Naive thymus-derived CD4-positive, alpha-beta T cell (primary cell): ENCODE measurements around the gene ARRB2. TPM values are rescaled to one million over a fixed set of nuclear protein-coding genes. Genes with fewer than 3 reads are reported as not detected.
A peak's percentile ranks its signal among the peaks of the same experiment; 100 is the strongest.

ENCODE experiments used
- ATAC-seq: fragments of 150-1000 bp; cut with Tn5 transposase; 2 replicates; pipeline ENCODE4 v1.10.0; 2021; ENCODE audit warnings: mild to moderate bottlenecking, moderate library complexity
- CTCF ChIA-PET: fragments of 350-600 bp; sonication (Branson Sonifier 250); formaldehyde crosslinking; loops from one replicate; lab custom pipeline; 2021; ENCODE audit warnings: antibody characterized with exemption; lab: Charles Lee
- POLR2A ChIA-PET: fragments of 350-600 bp; sonication (Branson Sonifier 250); formaldehyde crosslinking; loops from one replicate; lab custom pipeline; 2021; ENCODE audit warnings: antibody characterized with exemption, inconsistent platforms; lab: Charles Lee
- DNase-seq, 9 donors: peaks; one replicate each; pipeline versions ENCODE4 v3.0.0 to v3.0.0-alpha.2; 2020 to 2022; ENCODE audit warnings: mixed read lengths in 1 of 9
- H3K27ac ChIP-seq: one replicate; pipeline ENCODE4 v1.7.0; 2013; ENCODE audit warnings: mild to moderate bottlenecking, low read depth, low read length, moderate library complexity
- H3K27me3 ChIP-seq, 2 donors: one replicate each; pipeline ENCODE4 v1.7.0; 2013; ENCODE audit warnings: low read length in 2 of 2, mild to moderate bottlenecking in 2 of 2, moderate library complexity in 2 of 2; ENCODE audit not compliant: control insufficient read depth in 2 of 2, insufficient read depth in 2 of 2
- H3K36me3 ChIP-seq, 3 experiments: 1 replicate in 2 of 3; 2 replicates in 1 of 3; pipeline ENCODE4 v1.7.0; 2013; ENCODE audit warnings: low read length in 3 of 3, mild to moderate bottlenecking in 3 of 3, moderate library complexity in 1 of 3; ENCODE audit not compliant: insufficient read depth in 3 of 3, control insufficient read depth in 2 of 3
- H3K4me1 ChIP-seq, 2 donors: one replicate each; pipeline ENCODE4 v1.7.0; 2013; ENCODE audit warnings: low read length in 2 of 2, mild to moderate bottlenecking in 2 of 2, moderate library complexity in 1 of 2; ENCODE audit not compliant: control insufficient read depth in 2 of 2, insufficient read depth in 2 of 2
- H3K4me3 ChIP-seq: 2 replicates; pipeline ENCODE4 v1.7.0; 2013; ENCODE audit warnings: mild to moderate bottlenecking, low read length
- H3K9me3 ChIP-seq, 3 experiments: 1 replicate in 2 of 3; 2 replicates in 1 of 3; pipeline ENCODE4 v1.7.0; 2013; ENCODE audit warnings: low read length in 3 of 3; ENCODE audit not compliant: control insufficient read depth in 2 of 3
- H3K27ac Mint-ChIP-seq, 9 donors: one replicate each; pipeline ENCODE4 v1.8.0; 2020 to 2022; ENCODE audit warnings: mixed read lengths in 9 of 9, mild to moderate bottlenecking in 8 of 9, moderate library complexity in 5 of 9, inconsistent platforms in 2 of 9
- H3K27me3 Mint-ChIP-seq, 5 donors: one replicate each; pipeline ENCODE4 v1.8.0; 2021 to 2022; ENCODE audit warnings: mixed read lengths in 5 of 5, mild to moderate bottlenecking in 1 of 5
- H3K36me3 Mint-ChIP-seq, 5 donors: one replicate each; pipeline ENCODE4 v1.8.0; 2020 to 2022; ENCODE audit warnings: mixed read lengths in 5 of 5, mild to moderate bottlenecking in 3 of 5, inconsistent platforms in 1 of 5
- H3K4me1 Mint-ChIP-seq, 7 donors: one replicate each; pipeline ENCODE4 v1.8.0; 2020 to 2022; ENCODE audit warnings: mixed read lengths in 7 of 7, mild to moderate bottlenecking in 3 of 7, inconsistent platforms in 1 of 7
- H3K4me3 Mint-ChIP-seq, 10 donors: one replicate each; pipeline ENCODE4 v1.8.0; 2020 to 2022; ENCODE audit warnings: mild to moderate bottlenecking in 10 of 10, mixed read lengths in 10 of 10, moderate library complexity in 6 of 10, inconsistent platforms in 2 of 10
- H3K9me3 Mint-ChIP-seq, 11 donors: one replicate each; pipeline ENCODE4 v1.8.0; 2020 to 2022; ENCODE audit warnings: mixed read lengths in 11 of 11, mild to moderate bottlenecking in 4 of 11, inconsistent platforms in 1 of 11, moderate library complexity in 1 of 11
- intact Hi-C, 2 donors: fragments of 100-400 bp; cut with micrococcal nuclease; formaldehyde crosslinking; loops; one replicate each; pipeline ENCODE4 v1.15.1; 2023
- polyA plus RNA-seq, 2 donors: library from polyadenylated mRNA; unstranded; fragments of 300-500 nt; fragmentation: Illumina TruSeq; gene quantifications; one replicate each; pipeline ENCODE4 v1.2.3, GENCODE V29; 2021
- total RNA-seq, 6 experiments: library from RNA in 5 of 6; stranded (reverse) in 5 of 6; gene quantifications; 1 replicate in 5 of 6; 2 replicates in 1 of 6; pipeline ENCODE4 v1.2.3 and lab custom pipeline; 2021 to 2026

Gene ARRB2
- total and polyA plus RNA-seq, 7 experiments from 2014 or later, result 34.8 to 601 (median 343) TPM

DNA sequence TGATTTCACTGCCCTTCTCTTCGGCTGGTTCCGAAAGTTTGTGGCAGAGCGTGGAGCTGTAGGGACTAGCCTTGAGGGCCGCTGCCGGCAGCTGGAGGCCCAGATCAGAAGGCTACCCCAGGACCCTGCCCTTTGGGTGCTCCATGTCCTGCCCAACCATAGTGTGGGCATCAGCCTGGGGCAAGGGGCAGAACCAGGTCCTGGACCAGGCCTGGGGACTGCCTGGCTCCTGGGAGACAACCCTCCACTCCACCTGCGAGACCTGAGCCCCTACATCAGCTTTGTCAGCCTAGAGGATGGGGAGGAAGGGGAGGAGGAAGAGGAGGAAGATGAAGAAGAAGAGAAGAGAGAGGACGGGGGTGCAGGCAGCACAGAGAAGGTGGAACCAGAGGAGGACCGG is 30.2 kb downstream of the ARRB2 start:
- Mint-ChIP-seq H3K4me1 (peaks cover 12 to 29% (median 16%) of the 10 kb centered on the region in 7 donors), H3K36me3 (peaks cover 0 to 1% (median 0%) of the 10 kb centered on the region in 5 donors), H3K27ac (peak overlapping the region in 8 of 9 donors; percentile 51 to 94 (median 71)), H3K27me3 (peaks cover 0 to 40% (median 6%) of the 10 kb centered on the region in 5 donors), H3K4me3 (peak overlapping the region; percentile 68 to 91 (median 84)), H3K9me3 (no peaks in the 10 kb centered on the region)
- Histone ChIP-seq H3K36me3 (peaks cover 0 to 4% (median 0%) of the 10 kb centered on the region in 3 experiments), H3K27me3 (no peaks in the 10 kb centered on the region), H3K9me3 (no peaks in the 10 kb centered on the region), H3K27ac (no peak overlapping the region), H3K4me3 (no peak overlapping the region), H3K4me1 (peaks cover 12 to 15% of the 10 kb centered on the region in 2 donors)
- ChIA-PET POLR2A (interaction anchor here (0.6 to 1.3 kb wide), 2 partner anchors 49 to 349 kb away, joined by 3 to 4 read pairs; no protein-coding TSS in a partner anchor), CTCF (no interaction called here)
- no peak for ATAC-seq
- no peak for DNase-seq
- intact Hi-C loops, result no loop called here

DNA sequence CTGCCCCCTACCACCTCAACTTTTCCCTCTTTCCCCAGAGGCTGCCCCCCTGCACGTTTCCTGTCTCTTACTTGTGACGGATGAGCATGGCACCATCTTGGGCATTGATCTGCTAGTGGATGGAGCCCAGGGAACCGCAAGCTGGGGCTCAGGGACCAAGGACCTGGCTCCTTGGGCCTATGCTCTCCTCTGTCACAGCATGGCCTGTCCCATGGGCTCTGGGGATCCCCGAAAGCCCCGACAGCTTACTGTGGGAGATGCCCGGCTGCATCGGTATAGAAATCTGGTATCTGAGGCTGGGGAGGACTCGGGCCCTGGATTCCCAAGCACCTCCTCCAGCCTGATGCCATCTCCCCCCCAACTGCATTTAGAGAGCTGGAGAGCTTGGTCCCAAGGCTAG is 31.1 kb downstream of the ARRB2 start:
- DNase-seq, result no peak
- peaks cover 0 to 4% (median 0%) of the 10 kb centered on the region in 3 experiments for H3K36me3 ChIP-seq
- no peaks in the 10 kb centered on the region for H3K9me3 Mint-ChIP-seq
- peak overlapping the region in 8 of 10 donors; percentile 5 to 86 (median 46) for H3K4me3 Mint-ChIP-seq
- peaks cover 12 to 15% of the 10 kb centered on the region in 2 donors for H3K4me1 ChIP-seq
- H3K27me3 ChIP-seq, result no peaks in the 10 kb centered on the region
- POLR2A ChIA-PET, result interaction anchor here (0.6 to 1.6 kb wide), 4 partner anchors 9 to 304 kb away, joined by 3 read pairs; no protein-coding TSS in a partner anchor
- peaks cover 7 to 25% (median 20%) of the 10 kb centered on the region in 7 donors for H3K4me1 Mint-ChIP-seq
- H3K9me3 ChIP-seq, result no peaks in the 10 kb centered on the region
- no peak overlapping the region for H3K4me3 ChIP-seq
- H3K27ac Mint-ChIP-seq, result peak overlapping the region in 2 of 9 donors; percentile 53 to 62
- ATAC-seq, result no peak
- H3K36me3 Mint-ChIP-seq, result no peaks in the 10 kb centered on the region
- H3K27me3 Mint-ChIP-seq, result peaks cover 0 to 36% (median 6%) of the 10 kb centered on the region in 5 donors
- CTCF ChIA-PET, result no interaction called here
- H3K27ac ChIP-seq, result no peak overlapping the region
- intact Hi-C loops, result no loop called here

DNA sequence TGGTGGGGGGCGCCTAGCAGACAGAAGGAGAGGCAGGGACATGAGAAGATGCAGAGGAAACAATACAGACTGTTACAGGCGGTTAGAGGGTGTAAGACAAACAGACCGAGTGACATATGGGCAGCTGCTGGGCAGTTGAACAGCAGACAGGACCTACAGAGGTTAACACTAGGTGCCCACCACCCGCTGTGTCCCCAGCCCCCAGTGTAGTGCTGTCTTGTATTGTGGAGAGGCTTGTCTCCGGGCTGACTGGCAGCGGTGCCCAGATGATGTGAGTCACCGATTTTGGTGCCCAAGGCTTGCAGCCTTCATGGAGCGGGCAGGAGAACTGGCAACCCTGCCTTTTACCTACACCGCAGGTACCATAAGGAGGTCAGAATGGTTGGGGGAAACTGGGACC is 31.7 kb downstream of the ARRB2 start:
- intact Hi-C loops, result no loop called here

DNA sequence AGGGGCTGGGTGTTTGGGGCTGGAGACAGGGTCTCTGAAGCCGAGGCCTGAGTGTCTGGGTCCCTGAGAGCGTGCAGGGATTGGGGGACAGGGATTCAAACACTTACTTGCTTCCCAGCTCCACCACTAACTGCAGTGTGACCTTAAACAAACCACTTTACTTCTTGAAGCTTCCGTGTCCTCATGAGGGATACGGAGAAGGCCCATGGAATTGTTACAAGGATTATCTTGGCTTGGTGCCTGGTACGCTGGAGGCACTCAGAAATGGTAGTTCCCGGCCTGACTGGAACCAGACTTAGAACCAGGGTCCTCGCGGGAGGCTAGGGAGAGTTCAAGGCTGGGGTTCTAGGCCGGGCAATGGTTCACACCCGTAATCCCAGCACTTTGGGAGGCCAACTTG is 32.2 kb downstream of the ARRB2 start:
- Mint-ChIP-seq H3K4me3 (peak overlapping the region in 1 of 10 donors; percentile 68), H3K9me3 (no peaks in the 10 kb centered on the region), H3K36me3 (no peaks in the 10 kb centered on the region), H3K27ac (no peak overlapping the region), H3K4me1 (peaks cover 9 to 31% (median 24%) of the 10 kb centered on the region in 7 donors), H3K27me3 (peaks cover 0 to 38% (median 6%) of the 10 kb centered on the region in 5 donors)
- Histone ChIP-seq H3K27me3 (no peaks in the 10 kb centered on the region), H3K9me3 (no peaks in the 10 kb centered on the region), H3K4me3 (no peak overlapping the region), H3K27ac (no peak overlapping the region), H3K36me3 (peaks cover 0 to 4% (median 0%) of the 10 kb centered on the region in 3 experiments), H3K4me1 (peaks cover 12 to 17% of the 10 kb centered on the region in 2 donors)
- intact Hi-C loops, result no loop called here
- ATAC-seq, result no peak
- no peak for DNase-seq
- POLR2A ChIA-PET, result interaction anchor here (1.6 kb wide), 1 partner anchor 28 kb away, joined by 3 read pairs; no protein-coding TSS in a partner anchor
- CTCF ChIA-PET, result no interaction called here

More for the DNA sequence above, 31.7 kb downstream of the ARRB2 start:
- CTCF ChIA-PET, result no interaction called here
- Mint-ChIP-seq H3K36me3 (no peaks in the 10 kb centered on the region), H3K4me1 (peaks cover 7 to 28% (median 22%) of the 10 kb centered on the region in 7 donors), H3K27me3 (peaks cover 0 to 38% (median 6%) of the 10 kb centered on the region in 5 donors), H3K9me3 (no peaks in the 10 kb centered on the region), H3K27ac (no peak overlapping the region), H3K4me3 (peak overlapping the region in 1 of 10 donors; percentile 68)
- Histone ChIP-seq H3K27ac (no peak overlapping the region), H3K27me3 (no peaks in the 10 kb centered on the region), H3K4me3 (no peak overlapping the region), H3K36me3 (peaks cover 0 to 4% (median 0%) of the 10 kb centered on the region in 3 experiments), H3K9me3 (no peaks in the 10 kb centered on the region), H3K4me1 (peaks cover 12 to 15% of the 10 kb centered on the region in 2 donors)
- POLR2A ChIA-PET, result interaction anchor here (0.6 to 1.6 kb wide), 3 partner anchors 9 to 304 kb away, joined by 3 read pairs; no protein-coding TSS in a partner anchor
- DNase-seq (no peak), ATAC-seq (no peak)

DNA sequence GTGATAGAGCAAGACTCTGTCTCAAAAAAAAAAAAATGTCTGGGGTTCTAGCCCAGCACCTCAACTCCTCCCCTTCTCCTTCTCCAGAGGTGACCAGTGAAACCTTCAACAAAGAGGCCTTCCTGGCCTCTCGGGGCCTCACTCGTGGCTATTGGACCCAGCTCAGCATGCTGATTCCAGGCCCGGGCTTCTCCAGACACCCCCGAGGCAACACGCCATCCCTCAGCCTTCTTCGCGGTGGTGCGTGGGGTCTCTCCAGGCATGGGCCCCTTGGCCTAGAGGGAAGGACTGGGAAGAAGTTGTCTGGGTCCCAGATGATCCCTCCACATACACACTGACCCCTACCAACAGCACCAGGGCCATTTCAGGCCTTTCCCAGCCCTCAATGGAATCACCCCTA is 32.8 kb downstream of the ARRB2 start:
- H3K27me3 Mint-ChIP-seq, result peaks cover 0 to 40% (median 6%) of the 10 kb centered on the region in 5 donors
- peaks cover 13 to 20% of the 10 kb centered on the region in 2 donors for H3K4me1 ChIP-seq
- no peak overlapping the region for H3K4me3 ChIP-seq
- H3K4me3 Mint-ChIP-seq, result no peak overlapping the region
- intact Hi-C loops, result no loop called here
- no peak overlapping the region for H3K27ac Mint-ChIP-seq
- ATAC-seq, result no peak
- peaks cover 0 to 4% (median 0%) of the 10 kb centered on the region in 3 experiments for H3K36me3 ChIP-seq
- no peaks in the 10 kb centered on the region for H3K27me3 ChIP-seq
- H3K36me3 Mint-ChIP-seq, result no peaks in the 10 kb centered on the region
- peaks cover 15 to 33% (median 27%) of the 10 kb centered on the region in 7 donors for H3K4me1 Mint-ChIP-seq
- H3K9me3 Mint-ChIP-seq, result no peaks in the 10 kb centered on the region
- ChIA-PET POLR2A (no interaction called here), CTCF (no interaction called here)
- H3K9me3 ChIP-seq, result no peaks in the 10 kb centered on the region
- no peak for DNase-seq
- no peak overlapping the region for H3K27ac ChIP-seq

DNA sequence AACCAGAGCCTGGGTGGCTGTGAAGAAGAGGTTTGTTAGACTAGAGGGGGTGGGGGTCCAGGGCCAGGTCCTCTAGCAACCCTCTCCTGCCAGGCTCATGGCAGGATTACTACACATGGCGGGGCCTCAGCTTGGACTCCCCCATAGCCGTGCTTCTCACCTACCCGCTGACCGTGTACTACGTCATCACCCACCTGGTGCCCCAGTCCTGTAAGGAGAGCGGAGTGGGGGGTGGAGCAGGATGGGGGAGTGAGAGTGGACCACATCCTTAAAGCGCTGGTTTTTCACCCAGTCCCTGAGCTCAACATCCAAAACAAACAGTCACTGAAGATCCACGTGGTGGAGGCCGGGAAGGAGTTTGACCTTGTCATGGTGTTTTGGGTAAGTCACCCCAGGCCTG is 33.5 kb downstream of the ARRB2 start:
- CTCF ChIA-PET, result interaction anchor here (0.6 kb wide), 1 partner anchor 99 kb away, joined by 3 read pairs; no protein-coding TSS in a partner anchor
- no peak overlapping the region for H3K27ac ChIP-seq
- Mint-ChIP-seq H3K27ac (no peak overlapping the region), H3K4me3 (no peak overlapping the region), H3K9me3 (no peaks in the 10 kb centered on the region), H3K4me1 (peaks cover 20 to 34% (median 26%) of the 10 kb centered on the region in 7 donors), H3K27me3 (peaks cover 0 to 39% (median 6%) of the 10 kb centered on the region in 5 donors), H3K36me3 (no peaks in the 10 kb centered on the region)
- intact Hi-C loops, result no loop called here
- H3K4me1 ChIP-seq, result peaks cover 13% of the 10 kb centered on the region in 2 donors
- no peaks in the 10 kb centered on the region for H3K27me3 ChIP-seq
- no peak overlapping the region for H3K4me3 ChIP-seq
- H3K36me3 ChIP-seq, result peaks cover 0 to 4% (median 0%) of the 10 kb centered on the region in 3 experiments
- H3K9me3 ChIP-seq, result no peaks in the 10 kb centered on the region
- POLR2A ChIA-PET, result interaction anchor here (0.6 kb wide), 1 partner anchor 17 kb away, joined by 3 read pairs; no protein-coding TSS in a partner anchor
- ATAC-seq (no peak), DNase-seq (no peak)
